ENCODE measurements around the gene WNK2.

Gene WNK2

DNA sequence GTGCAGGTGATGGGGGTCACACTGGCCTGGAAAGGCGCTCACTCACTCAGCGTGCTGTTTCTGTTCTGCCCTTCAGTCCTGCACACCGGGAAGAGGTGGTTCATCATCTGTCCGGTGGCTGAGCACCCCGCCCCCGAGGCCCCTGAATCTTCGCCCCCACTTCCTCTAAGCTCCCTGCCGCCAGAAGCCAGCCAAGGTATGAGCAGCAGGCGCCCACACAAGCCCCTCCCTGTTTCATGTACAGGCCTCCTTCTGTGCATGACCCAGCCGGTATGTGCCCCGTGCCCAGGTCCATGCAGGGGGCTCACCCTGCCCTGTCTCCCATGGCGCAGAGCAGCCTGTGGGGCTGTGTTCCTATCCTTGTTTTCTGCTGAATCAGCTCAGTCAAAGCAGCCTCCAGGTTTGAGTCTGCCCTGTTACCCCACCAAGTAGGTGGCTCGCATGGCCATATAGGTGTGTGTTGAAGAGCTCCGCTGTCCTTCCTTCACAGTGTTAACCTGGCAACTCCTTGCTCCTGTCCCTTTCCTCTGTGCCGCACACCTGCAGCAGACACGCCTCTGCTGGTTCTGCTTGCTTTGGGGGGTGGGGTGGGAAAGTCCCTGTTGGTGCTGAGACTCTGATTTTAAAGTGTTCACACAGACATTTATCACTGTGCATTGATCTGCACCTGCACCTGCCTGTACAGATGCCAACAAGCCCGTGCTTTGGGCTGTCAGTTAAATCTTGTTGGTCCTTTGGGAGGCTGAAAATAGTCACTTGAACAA, 84.8 kb downstream of the WNK2 start:
- Mint-ChIP-seq H3K4me1 (ENCODE audit: low read depth) (peaks cover 17% of the 10 kb centered on the region), H3K27me3 (peaks cover under 1% of the 10 kb centered on the region), H3K4me3 (peak overlapping the region; percentile 60), H3K36me3 (ENCODE audit: low read depth) (no peaks in the 10 kb centered on the region), H3K27ac (no peak overlapping the region), H3K9me3 (no peaks in the 10 kb centered on the region)

- H3K27ac Mint-ChIP-seq: no peak overlapping the region
- H3K36me3 Mint-ChIP-seq (ENCODE audit: low read depth): no peaks in the 10 kb centered on the region
- no peak overlapping the region for H3K4me3 Mint-ChIP-seq
- peaks cover 8% of the 10 kb centered on the region for H3K27me3 Mint-ChIP-seq
- H3K4me1 Mint-ChIP-seq (ENCODE audit: low read depth): peaks cover 17% of the 10 kb centered on the region
- no peaks in the 10 kb centered on the region for H3K9me3 Mint-ChIP-seq
Measured at GRCh38 chr9:93270976-93271375, 87.0 kb downstream of the WNK2 start.

DNA sequence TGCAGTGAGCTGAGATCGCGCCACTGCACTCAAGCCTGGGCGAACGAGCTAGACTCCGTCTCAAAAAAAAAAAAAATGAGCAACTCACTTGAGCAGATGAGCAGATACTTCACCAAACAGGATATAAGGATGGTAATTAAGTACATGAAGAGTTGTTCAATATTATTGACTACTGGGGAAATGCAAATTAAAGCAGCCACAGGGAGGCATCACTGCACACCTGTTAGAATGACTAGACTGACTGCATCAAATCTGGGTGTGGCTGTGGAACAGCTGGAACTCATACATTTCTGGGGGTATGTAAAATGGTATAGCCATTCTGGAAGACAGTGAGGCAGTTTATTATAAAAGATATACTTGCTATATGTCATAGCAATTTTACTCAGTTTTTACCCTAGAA, 93.0 kb downstream of the WNK2 start:
- Mint-ChIP-seq H3K4me1 (ENCODE audit: low read depth) (no peaks in the 10 kb centered on the region), H3K4me3 (no peak overlapping the region), H3K9me3 (no peaks in the 10 kb centered on the region), H3K27ac (no peak overlapping the region), H3K27me3 (peaks cover 12% of the 10 kb centered on the region), H3K36me3 (ENCODE audit: low read depth) (no peaks in the 10 kb centered on the region)

GRCh38 chr9:93278144-93278543, 94.2 kb downstream of the WNK2 start:
- H3K4me1 Mint-ChIP-seq (ENCODE audit: low read depth): no peaks in the 10 kb centered on the region
- H3K4me3 Mint-ChIP-seq: no peak overlapping the region
- peaks cover 12% of the 10 kb centered on the region for H3K27me3 Mint-ChIP-seq
- no peak overlapping the region for H3K27ac Mint-ChIP-seq
- H3K9me3 Mint-ChIP-seq: no peaks in the 10 kb centered on the region
- H3K36me3 Mint-ChIP-seq (ENCODE audit: low read depth): no peaks in the 10 kb centered on the region

DNA sequence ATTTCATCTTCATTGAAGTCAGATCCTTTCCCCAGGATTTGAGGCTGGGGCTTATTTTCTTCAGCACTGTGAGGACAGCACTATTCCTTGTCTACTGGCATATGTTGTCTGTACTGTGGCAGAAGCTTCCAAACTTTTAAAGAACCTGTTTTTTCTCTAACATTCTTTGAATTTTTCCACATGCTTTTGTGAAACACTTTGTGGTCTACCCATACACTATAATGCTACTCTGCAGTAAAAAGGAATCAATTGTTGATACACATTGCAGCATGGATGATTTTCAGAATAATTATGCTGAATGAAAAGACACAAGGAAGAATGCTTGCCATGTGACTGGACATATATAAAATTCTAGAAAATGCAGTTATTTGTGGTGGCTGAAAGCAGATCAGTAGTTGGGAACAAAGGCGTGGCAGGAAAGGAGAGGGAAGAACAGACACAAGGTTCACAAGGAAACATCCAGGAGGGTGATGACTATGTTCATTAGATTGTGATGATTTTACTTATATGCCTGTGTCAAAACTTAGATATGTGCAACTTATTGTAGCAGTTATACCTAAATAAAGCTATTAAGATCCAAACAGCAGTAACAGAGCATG, 96.8 kb downstream of the WNK2 start:
- H3K27ac Mint-ChIP-seq: no peak overlapping the region
- H3K9me3 Mint-ChIP-seq: peaks cover 6% of the 10 kb centered on the region
- peaks cover 11% of the 10 kb centered on the region for H3K27me3 Mint-ChIP-seq
- no peak overlapping the region for H3K4me3 Mint-ChIP-seq
- no peaks in the 10 kb centered on the region for H3K36me3 Mint-ChIP-seq (ENCODE audit: low read depth)
- H3K4me1 Mint-ChIP-seq (ENCODE audit: low read depth): no peaks in the 10 kb centered on the region

DNA sequence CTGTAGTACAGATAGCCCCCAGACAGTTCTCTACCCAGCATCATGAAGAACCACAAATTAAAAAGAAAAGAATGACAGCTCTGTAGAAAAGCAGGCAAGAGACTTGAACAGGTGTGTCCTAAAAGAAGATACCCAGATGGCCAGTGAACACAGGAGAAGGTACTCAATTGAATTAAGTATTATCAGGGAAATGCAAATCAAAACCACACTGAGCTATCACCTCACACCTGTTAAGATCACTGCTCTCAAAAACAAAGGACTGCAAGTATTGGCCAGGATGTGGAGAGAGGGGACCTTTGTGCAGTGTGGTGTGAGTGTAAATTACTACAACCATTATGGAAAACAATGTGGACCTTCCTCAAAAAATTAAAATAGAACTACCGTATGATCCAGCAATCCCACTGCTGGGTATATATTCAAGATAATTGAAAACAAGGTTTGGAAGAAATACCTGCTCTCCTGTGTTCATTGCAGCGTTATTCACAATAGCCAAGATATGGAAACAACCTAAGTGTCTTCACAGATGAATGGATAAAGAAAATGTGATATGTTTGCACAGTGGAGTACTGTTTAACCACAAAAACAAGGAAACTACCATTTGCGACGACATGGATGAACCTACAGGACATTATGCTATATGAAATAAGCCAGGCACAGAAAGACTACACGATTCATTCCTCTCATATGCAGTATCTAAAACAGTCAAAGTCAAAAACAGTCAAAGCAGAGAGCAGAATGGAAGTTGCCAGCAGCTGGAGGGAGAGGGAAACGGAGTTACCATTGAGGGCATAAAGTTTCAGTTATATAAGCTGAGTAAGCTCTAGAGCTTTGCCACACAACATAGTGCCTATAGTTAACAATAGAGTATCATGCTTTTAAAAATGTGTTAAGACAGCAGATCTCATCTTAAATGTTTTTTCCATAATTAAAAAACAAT, 102.6 kb downstream of the WNK2 start:
- Mint-ChIP-seq H3K36me3 (ENCODE audit: low read depth) (no peaks in the 10 kb centered on the region), H3K4me3 (no peak overlapping the region), H3K4me1 (ENCODE audit: low read depth) (no peaks in the 10 kb centered on the region), H3K27me3 (peaks cover 10% of the 10 kb centered on the region), H3K9me3 (peaks cover 6% of the 10 kb centered on the region), H3K27ac (no peak overlapping the region)

GRCh38 chr9:93287189-93287552, 103.2 kb downstream of the WNK2 start:
- no peaks in the 10 kb centered on the region for H3K36me3 Mint-ChIP-seq (ENCODE audit: low read depth)
- H3K27me3 Mint-ChIP-seq: peaks cover 10% of the 10 kb centered on the region
- peaks cover 6% of the 10 kb centered on the region for H3K9me3 Mint-ChIP-seq
- no peak overlapping the region for H3K4me3 Mint-ChIP-seq
- H3K27ac Mint-ChIP-seq: no peak overlapping the region
- no peaks in the 10 kb centered on the region for H3K4me1 Mint-ChIP-seq (ENCODE audit: low read depth)

- H3K4me3 Mint-ChIP-seq: no peak overlapping the region
- no peaks in the 10 kb centered on the region for H3K36me3 Mint-ChIP-seq (ENCODE audit: low read depth)
- peaks cover 10% of the 10 kb centered on the region for H3K27me3 Mint-ChIP-seq
- peaks cover 6% of the 10 kb centered on the region for H3K9me3 Mint-ChIP-seq
- H3K4me1 Mint-ChIP-seq (ENCODE audit: low read depth): no peaks in the 10 kb centered on the region
- no peak overlapping the region for H3K27ac Mint-ChIP-seq
Measured at GRCh38 chr9:93287593-93287992, 103.7 kb downstream of the WNK2 start.

GRCh38 chr9:93288341-93288740, 104.4 kb downstream of the WNK2 start:
- H3K4me1 Mint-ChIP-seq (ENCODE audit: low read depth): no peaks in the 10 kb centered on the region
- peaks cover 10% of the 10 kb centered on the region for H3K27me3 Mint-ChIP-seq
- no peak overlapping the region for H3K27ac Mint-ChIP-seq
- peaks cover 6% of the 10 kb centered on the region for H3K9me3 Mint-ChIP-seq
- no peak overlapping the region for H3K4me3 Mint-ChIP-seq
- no peaks in the 10 kb centered on the region for H3K36me3 Mint-ChIP-seq (ENCODE audit: low read depth)

DNA sequence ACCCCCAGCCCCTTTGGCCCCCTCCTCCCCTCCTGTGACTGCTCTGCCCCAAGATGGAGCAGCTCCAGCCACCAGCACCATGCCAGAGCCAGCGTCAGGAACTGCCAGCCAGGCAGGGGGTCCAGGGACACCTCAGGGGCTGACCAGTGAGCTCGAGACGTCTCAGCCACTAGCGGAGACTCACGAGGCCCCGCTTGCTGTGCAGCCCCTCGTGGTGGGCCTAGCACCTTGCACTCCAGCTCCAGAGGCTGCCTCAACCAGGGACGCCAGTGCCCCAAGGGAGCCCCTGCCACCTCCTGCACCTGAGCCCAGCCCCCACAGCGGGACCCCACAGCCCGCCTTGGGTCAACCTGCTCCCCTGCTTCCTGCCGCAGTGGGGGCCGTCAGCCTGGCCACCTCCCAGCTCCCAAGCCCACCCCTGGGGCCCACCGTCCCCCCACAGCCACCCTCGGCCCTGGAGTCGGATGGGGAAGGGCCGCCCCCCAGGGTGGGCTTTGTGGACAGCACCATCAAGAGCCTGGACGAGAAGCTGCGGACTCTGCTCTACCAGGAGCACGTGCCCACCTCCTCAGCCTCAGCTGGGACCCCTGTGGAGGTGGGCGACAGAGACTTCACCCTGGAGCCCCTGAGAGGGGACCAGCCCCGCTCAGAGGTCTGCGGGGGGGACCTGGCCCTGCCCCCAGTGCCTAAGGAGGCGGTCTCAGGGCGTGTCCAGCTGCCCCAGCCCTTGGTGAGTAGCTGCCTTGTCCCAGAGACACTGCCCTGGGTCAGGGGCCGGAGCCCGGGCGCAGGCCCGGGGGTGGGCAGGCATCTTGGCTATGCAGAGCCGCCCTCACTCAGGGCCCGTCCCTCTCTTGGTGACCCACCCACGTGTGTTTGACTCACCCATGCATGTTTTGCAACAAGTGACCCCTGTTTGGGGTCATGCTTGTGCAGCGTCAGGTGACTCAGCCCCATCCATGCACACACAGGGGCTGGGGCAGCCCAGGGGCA, 105.2 kb downstream of the WNK2 start:
- Mint-ChIP-seq H3K4me1 (ENCODE audit: low read depth) (no peaks in the 10 kb centered on the region), H3K27ac (no peak overlapping the region), H3K4me3 (no peak overlapping the region), H3K27me3 (peaks cover 4% of the 10 kb centered on the region), H3K36me3 (ENCODE audit: low read depth) (no peaks in the 10 kb centered on the region), H3K9me3 (no peaks in the 10 kb centered on the region)

- Mint-ChIP-seq H3K4me3 (no peak overlapping the region), H3K36me3 (ENCODE audit: low read depth) (no peaks in the 10 kb centered on the region), H3K27me3 (peaks cover 4% of the 10 kb centered on the region), H3K4me1 (ENCODE audit: low read depth) (no peaks in the 10 kb centered on the region), H3K27ac (peak overlapping the region; percentile 11), H3K9me3 (no peaks in the 10 kb centered on the region)
Measured at GRCh38 chr9:93290495-93291434, 106.8 kb downstream of the WNK2 start.

DNA sequence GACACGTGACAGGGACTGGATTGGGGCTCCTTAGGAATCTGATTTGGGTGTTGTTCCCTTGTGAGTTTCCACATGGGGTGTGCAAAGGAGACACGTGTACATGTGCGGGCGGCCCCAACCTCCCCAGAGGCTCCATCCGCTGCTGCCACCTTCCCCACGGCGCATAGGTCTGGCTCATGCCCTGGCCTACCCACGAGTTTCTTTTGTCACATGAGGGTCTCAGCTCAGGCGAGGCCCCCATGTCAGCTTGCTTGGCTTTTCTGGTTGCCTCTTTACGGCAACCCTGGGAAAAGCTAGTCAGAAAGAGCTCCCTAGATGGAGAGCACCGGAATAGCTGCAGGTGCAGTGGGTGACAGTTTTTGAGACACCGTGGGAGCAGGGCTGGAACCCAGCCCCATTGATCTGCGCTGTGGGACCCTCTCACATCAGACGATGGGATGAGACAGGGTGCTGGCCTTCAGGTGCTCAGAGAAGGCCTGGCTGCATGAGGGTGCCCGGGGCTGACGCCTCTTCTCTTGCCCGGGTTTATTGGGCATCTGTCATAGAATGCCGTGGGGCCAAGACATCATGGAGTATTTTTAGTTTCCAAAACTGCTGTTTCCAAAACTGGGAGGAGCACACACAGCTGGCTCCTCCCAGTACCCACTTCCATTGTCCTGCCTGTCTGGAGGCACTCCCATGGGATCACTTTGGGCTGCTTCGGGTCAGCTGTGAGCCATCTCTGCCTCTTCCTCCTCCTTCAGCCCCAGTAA, 107.8 kb downstream of the WNK2 start:
- H3K36me3 Mint-ChIP-seq (ENCODE audit: low read depth): no peaks in the 10 kb centered on the region
- no peak overlapping the region for H3K4me3 Mint-ChIP-seq
- H3K9me3 Mint-ChIP-seq: no peaks in the 10 kb centered on the region
- H3K27ac Mint-ChIP-seq: no peak overlapping the region
- peaks cover 4% of the 10 kb centered on the region for H3K27me3 Mint-ChIP-seq
- no peaks in the 10 kb centered on the region for H3K4me1 Mint-ChIP-seq (ENCODE audit: low read depth)

- peaks cover 4% of the 10 kb centered on the region for H3K27me3 Mint-ChIP-seq
- H3K4me3 Mint-ChIP-seq: no peak overlapping the region
- no peaks in the 10 kb centered on the region for H3K4me1 Mint-ChIP-seq (ENCODE audit: low read depth)
Measured at GRCh38 chr9:93292288-93292615, 108.3 kb downstream of the WNK2 start.

More at GRCh38 chr9:93292288-93292615, 108.3 kb downstream of the WNK2 start:
- no peaks in the 10 kb centered on the region for H3K36me3 Mint-ChIP-seq (ENCODE audit: low read depth)
- H3K9me3 Mint-ChIP-seq: no peaks in the 10 kb centered on the region
- H3K27ac Mint-ChIP-seq: no peak overlapping the region

Measured in stimulated activated naive CD8-positive, alpha-beta T cell treated with anti-CD3 and anti-CD28 coated beads, Interleukin-15, Interleukin-2, amounts not matched to agents 100 ng/mL and 50 ng/mL, for 24 hours (primary cell).